GM12878 (cell line): ENCODE measurements around the gene TSPAN16. TPM values are rescaled to one million over a fixed set of nuclear protein-coding genes. Genes with fewer than 3 reads are reported as not detected.

Experiments used
- ASH2L ChIP-seq: fragments of 300-600, 200-600 bp; sonication (generic); IDR thresholded peaks from 2 replicates; pipeline ENCODE4 v1.6.1; 2017; ENCODE audit warnings: low read depth, mild to moderate bottlenecking, borderline replicate concordance
- BMI1 ChIP-seq: fragments of 450-650 bp; IDR thresholded peaks from 2 replicates; pipeline ENCODE4 v1.6.1; 2016; ENCODE audit warnings: mild to moderate bottlenecking, moderate library complexity, borderline replicate concordance
- BRCA1 ChIP-seq: IDR thresholded peaks from 2 replicates; pipeline ENCODE4 v1.6.1; 2011; ENCODE audit warnings: low read depth, low read length, improper control_type of control experiment
- FOS ChIP-seq: IDR thresholded peaks from 3 replicates; pipeline ENCODE4 v1.6.1; 2011; ENCODE audit warnings: borderline replicate concordance; ENCODE audit not compliant: insufficient read length; ENCODE audit errors: extremely low read depth
- FOXK2 ChIP-seq: fragments of 450-650 bp; IDR thresholded peaks from 2 replicates; pipeline ENCODE4 v1.6.1; 2017; ENCODE audit warnings: mild to moderate bottlenecking, moderate library complexity
- POLR2A ChIP-seq: IDR thresholded peaks from 2 replicates; pipeline ENCODE4 v1.6.1; 2011; ENCODE audit warnings: low read depth, mild to moderate bottlenecking, low read length
- SP1 ChIP-seq: IDR thresholded peaks from one replicate; pipeline ENCODE4 v1.6.1; 2011; ENCODE audit warnings: low read depth, low read length
- SUZ12 ChIP-seq: fragments of 200-600 bp; sonication (generic); IDR thresholded peaks from one replicate; pipeline ENCODE4 v1.6.1; 2018; ENCODE audit warnings: antibody characterized with exemption, mild to moderate bottlenecking; ENCODE audit not compliant: unreplicated experiment
- TAF1 ChIP-seq: IDR thresholded peaks from 2 replicates; pipeline ENCODE4 v1.6.1; 2011; ENCODE audit warnings: mild to moderate bottlenecking, low read depth, low read length, borderline replicate concordance
- TBL1XR1 ChIP-seq: IDR thresholded peaks from 2 replicates; pipeline ENCODE4 v1.6.1; 2012; ENCODE audit warnings: low read depth, low read length, improper control_type of control experiment
- ZNF622 ChIP-seq: fragments of 450-650 bp; IDR thresholded peaks from 2 replicates; pipeline ENCODE4 v1.6.1; 2017; ENCODE audit warnings: mild to moderate bottlenecking, inconsistent platforms
- polyA plus RNA-seq, 11 experiments: library from polyadenylated mRNA; depleted of rRNA in 4 of 11; unstranded in 6 of 11; stranded (reverse) in 5 of 11; fragments of >200 nt; fragmentation: Nextera tagmentation in 4 of 11; fragmentation: Illumina TruSeq in 1 of 11; extraction: Ambion mirVana in 4 of 11; extraction: Trizol in 1 of 11; gene quantifications; 1 replicate in 1 of 11; 2 replicates in 10 of 11; pipeline versions ENCODE4 v1.2.1 to v1.2.3, GENCODE V29; 2011 to 2016; ENCODE audit warnings: inconsistent platforms in 2 of 11, missing spikeins in 2 of 11, low read depth in 1 of 11
- total RNA-seq, 4 experiments: library from RNA; depleted of rRNA in 3 of 4; stranded (reverse); fragments of >200 nt in 3 of 4; fragmentation: Illumina TruSeq in 1 of 4; extraction: Trizol in 1 of 4; gene quantifications; 2 replicates each; pipeline versions ENCODE4 v1.2.1 to v1.2.3, GENCODE V29; 2013 to 2021
- TF ChIP-seq, protein P1 (sequence below): fragments of 450-650 bp; IDR thresholded peaks from 2 replicates; pipeline ENCODE4 v1.6.1; 2017; ENCODE audit warnings: mild to moderate bottlenecking, moderate library complexity
- TF ChIP-seq, protein P2 (sequence below): IDR thresholded peaks from 2 replicates; pipeline ENCODE4 v1.6.1; 2012; ENCODE audit warnings: improper control_type of control experiment, low read depth, low read length; ENCODE audit not compliant: insufficient replicate concordance
- TF ChIP-seq, protein P3 (sequence below): IDR thresholded peaks from 2 replicates; pipeline ENCODE4 v1.6.1; 2012; ENCODE audit warnings: low read depth, low read length, improper control_type of control experiment
- TF ChIP-seq, protein P4 (sequence below): IDR thresholded peaks from 2 replicates; pipeline ENCODE4 v1.6.1; 2011; ENCODE audit warnings: mild to moderate bottlenecking, low read depth, low read length, moderate library complexity; ENCODE audit not compliant: insufficient replicate concordance
- TF ChIP-seq, protein P5 (sequence below): fragments of 450-650 bp; conservative IDR thresholded peaks from 2 replicates; pipeline ENCODE4 v1.6.1; 2017; ENCODE audit warnings: mild to moderate bottlenecking, moderate library complexity

The TSPAN16 gene
- total and polyA plus RNA-seq, 10 of the 15 experiments (the other 5 are each of a cell fraction or from before 2014, with no cell fraction given) = not detected

DNA sequence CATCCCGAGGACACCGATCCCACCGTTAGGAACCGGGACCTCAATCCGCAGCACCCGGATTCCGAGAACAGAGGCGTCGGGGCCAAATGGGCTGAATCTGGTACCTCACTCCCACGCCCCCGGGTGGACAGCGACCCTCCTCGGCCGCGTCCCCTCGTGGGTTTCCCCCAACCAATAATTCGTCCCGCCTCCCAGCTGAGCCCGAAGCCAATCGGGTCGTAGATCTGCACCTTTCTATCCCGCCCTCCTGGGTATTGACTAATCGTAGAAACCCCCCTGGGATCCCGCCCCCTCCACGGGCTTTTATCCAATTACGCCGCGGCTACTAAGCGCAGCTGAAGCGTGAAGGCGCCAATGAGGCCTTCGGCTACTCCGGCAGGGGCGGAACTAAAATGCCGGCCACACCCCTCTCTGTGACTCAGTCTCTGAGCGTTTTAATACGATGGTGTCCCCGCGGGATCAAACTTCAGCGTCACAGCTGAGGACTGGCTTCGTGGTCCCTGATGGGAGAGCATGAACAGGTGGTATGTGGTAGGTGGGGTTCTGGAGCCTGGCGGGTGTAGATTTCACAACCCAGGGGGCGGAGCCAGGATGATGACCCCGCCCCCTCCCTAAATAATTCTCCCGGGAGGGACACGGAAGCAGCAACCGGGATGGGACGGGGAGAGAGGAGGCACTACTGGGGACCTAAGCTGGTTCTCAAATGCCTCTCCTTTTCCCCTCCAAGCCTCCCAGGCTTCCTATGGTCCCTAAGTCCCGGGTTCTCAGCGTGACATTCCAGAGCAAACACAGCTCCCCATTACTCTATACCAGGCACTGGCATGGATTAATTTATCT is 50.4 kb downstream of the TSPAN16 start, which contains the start of the genes CCDC159 and TMEM205 (continued):
- TF ChIP-seq, protein P1, sequence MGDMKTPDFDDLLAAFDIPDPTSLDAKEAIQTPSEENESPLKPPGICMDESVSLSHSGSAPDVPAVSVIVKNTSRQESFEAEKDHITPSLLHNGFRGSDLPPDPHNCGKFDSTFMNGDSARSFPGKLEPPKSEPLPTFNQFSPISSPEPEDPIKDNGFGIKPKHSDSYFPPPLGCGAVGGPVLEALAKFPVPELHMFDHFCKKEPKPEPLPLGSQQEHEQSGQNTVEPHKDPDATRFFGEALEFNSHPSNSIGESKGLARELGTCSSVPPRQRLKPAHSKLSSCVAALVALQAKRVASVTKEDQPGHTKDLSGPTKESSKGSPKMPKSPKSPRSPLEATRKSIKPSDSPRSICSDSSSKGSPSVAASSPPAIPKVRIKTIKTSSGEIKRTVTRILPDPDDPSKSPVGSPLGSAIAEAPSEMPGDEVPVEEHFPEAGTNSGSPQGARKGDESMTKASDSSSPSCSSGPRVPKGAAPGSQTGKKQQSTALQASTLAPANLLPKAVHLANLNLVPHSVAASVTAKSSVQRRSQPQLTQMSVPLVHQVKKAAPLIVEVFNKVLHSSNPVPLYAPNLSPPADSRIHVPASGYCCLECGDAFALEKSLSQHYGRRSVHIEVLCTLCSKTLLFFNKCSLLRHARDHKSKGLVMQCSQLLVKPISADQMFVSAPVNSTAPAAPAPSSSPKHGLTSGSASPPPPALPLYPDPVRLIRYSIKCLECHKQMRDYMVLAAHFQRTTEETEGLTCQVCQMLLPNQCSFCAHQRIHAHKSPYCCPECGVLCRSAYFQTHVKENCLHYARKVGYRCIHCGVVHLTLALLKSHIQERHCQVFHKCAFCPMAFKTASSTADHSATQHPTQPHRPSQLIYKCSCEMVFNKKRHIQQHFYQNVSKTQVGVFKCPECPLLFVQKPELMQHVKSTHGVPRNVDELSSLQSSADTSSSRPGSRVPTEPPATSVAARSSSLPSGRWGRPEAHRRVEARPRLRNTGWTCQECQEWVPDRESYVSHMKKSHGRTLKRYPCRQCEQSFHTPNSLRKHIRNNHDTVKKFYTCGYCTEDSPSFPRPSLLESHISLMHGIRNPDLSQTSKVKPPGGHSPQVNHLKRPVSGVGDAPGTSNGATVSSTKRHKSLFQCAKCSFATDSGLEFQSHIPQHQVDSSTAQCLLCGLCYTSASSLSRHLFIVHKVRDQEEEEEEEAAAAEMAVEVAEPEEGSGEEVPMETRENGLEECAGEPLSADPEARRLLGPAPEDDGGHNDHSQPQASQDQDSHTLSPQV = no peak
- TF ChIP-seq ASH2L (no peak), ZNF622 (no peak), TBL1XR1 (no peak), SUZ12 (no peak), POLR2A (peak; percentile 69), FOXK2 (no peak), BMI1 (no peak), FOS (peak; percentile 53), SP1 (peak; percentile 95), BRCA1 (no peak), TAF1 (peak; percentile 51; the same call in 1 of the 2 replicates)
- TF ChIP-seq, protein P2, sequence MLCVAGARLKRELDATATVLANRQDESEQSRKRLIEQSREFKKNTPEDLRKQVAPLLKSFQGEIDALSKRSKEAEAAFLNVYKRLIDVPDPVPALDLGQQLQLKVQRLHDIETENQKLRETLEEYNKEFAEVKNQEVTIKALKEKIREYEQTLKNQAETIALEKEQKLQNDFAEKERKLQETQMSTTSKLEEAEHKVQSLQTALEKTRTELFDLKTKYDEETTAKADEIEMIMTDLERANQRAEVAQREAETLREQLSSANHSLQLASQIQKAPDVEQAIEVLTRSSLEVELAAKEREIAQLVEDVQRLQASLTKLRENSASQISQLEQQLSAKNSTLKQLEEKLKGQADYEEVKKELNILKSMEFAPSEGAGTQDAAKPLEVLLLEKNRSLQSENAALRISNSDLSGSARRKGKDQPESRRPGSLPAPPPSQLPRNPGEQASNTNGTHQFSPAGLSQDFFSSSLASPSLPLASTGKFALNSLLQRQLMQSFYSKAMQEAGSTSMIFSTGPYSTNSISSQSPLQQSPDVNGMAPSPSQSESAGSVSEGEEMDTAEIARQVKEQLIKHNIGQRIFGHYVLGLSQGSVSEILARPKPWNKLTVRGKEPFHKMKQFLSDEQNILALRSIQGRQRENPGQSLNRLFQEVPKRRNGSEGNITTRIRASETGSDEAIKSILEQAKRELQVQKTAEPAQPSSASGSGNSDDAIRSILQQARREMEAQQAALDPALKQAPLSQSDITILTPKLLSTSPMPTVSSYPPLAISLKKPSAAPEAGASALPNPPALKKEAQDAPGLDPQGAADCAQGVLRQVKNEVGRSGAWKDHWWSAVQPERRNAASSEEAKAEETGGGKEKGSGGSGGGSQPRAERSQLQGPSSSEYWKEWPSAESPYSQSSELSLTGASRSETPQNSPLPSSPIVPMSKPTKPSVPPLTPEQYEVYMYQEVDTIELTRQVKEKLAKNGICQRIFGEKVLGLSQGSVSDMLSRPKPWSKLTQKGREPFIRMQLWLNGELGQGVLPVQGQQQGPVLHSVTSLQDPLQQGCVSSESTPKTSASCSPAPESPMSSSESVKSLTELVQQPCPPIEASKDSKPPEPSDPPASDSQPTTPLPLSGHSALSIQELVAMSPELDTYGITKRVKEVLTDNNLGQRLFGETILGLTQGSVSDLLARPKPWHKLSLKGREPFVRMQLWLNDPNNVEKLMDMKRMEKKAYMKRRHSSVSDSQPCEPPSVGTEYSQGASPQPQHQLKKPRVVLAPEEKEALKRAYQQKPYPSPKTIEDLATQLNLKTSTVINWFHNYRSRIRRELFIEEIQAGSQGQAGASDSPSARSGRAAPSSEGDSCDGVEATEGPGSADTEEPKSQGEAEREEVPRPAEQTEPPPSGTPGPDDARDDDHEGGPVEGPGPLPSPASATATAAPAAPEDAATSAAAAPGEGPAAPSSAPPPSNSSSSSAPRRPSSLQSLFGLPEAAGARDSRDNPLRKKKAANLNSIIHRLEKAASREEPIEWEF = peak; percentile 50
- TF ChIP-seq, protein P3, sequence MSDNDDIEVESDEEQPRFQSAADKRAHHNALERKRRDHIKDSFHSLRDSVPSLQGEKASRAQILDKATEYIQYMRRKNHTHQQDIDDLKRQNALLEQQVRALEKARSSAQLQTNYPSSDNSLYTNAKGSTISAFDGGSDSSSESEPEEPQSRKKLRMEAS = no peak
- TF ChIP-seq, protein P4, sequence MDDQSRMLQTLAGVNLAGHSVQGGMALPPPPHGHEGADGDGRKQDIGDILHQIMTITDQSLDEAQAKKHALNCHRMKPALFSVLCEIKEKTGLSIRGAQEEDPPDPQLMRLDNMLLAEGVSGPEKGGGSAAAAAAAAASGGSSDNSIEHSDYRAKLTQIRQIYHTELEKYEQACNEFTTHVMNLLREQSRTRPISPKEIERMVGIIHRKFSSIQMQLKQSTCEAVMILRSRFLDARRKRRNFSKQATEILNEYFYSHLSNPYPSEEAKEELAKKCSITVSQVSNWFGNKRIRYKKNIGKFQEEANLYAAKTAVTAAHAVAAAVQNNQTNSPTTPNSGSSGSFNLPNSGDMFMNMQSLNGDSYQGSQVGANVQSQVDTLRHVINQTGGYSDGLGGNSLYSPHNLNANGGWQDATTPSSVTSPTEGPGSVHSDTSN = peak; percentile 42
- TF ChIP-seq, protein P5, sequence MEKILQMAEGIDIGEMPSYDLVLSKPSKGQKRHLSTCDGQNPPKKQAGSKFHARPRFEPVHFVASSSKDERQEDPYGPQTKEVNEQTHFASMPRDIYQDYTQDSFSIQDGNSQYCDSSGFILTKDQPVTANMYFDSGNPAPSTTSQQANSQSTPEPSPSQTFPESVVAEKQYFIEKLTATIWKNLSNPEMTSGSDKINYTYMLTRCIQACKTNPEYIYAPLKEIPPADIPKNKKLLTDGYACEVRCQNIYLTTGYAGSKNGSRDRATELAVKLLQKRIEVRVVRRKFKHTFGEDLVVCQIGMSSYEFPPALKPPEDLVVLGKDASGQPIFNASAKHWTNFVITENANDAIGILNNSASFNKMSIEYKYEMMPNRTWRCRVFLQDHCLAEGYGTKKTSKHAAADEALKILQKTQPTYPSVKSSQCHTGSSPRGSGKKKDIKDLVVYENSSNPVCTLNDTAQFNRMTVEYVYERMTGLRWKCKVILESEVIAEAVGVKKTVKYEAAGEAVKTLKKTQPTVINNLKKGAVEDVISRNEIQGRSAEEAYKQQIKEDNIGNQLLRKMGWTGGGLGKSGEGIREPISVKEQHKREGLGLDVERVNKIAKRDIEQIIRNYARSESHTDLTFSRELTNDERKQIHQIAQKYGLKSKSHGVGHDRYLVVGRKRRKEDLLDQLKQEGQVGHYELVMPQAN = no peak; the same call in 1 of the 2 replicates
